Body of pancreas (tissue), 4 donors: ENCODE data around the gene HERC2. TPM values are rescaled to one million over a fixed set of nuclear protein-coding genes. Genes with fewer than 3 reads are reported as not detected.

ENCODE experiments used
- ATAC-seq: fragments of 150-250 bp; one replicate; pipeline ENCODE4 v1.9.1; 2016
- DNase-seq, 4 donors: peaks; one replicate each; pipeline ENCODE4 v3.0.0-alpha.2; 2019
- H3K27ac ChIP-seq, 4 donors: fragments of 200-600 bp; sonication (generic); 1 replicate in 3 of 4; 2 replicates in 1 of 4; pipeline versions ENCODE4 v1.5.1 to v1.6.1; 2016 to 2019; ENCODE audit warnings: mild to moderate bottlenecking in 1 of 4, mixed read lengths in 1 of 4, moderate library complexity in 1 of 4
- H3K27me3 ChIP-seq, 2 donors: fragments of 200-600 bp; sonication (generic); one replicate each; pipeline ENCODE4 v1.6.0; 2016; ENCODE audit warnings: mild to moderate bottlenecking in 1 of 2
- H3K36me3 ChIP-seq, 2 donors: fragments of 200-600 bp; sonication (generic); replicated peaks in 1 of 2; 2 replicates each; pipeline ENCODE4 v1.5.1; 2016; ENCODE audit warnings: low read depth in 2 of 2; ENCODE audit not compliant: insufficient read depth in 1 of 2
- H3K4me1 ChIP-seq: fragments of 200-600 bp; sonication (generic); one replicate; pipeline ENCODE4 v1.6.0; 2016
- H3K4me3 ChIP-seq, 2 donors: fragments of 200-600 bp; sonication (generic); 1 replicate in 1 of 2; 2 replicates in 1 of 2; pipeline ENCODE4 v1.5.1; 2016 to 2019
- H3K9me3 ChIP-seq, 3 donors: fragments of 200-600 bp; sonication (generic); 1 replicate in 2 of 3; 2 replicates in 1 of 3; pipeline ENCODE4 v1.5.1; 2016
- POLR2A ChIP-seq, 3 donors: fragments of 450-650 bp; IDR thresholded peaks; one replicate each; pipeline ENCODE4 v1.6.1; 2016; ENCODE audit warnings: antibody characterized with exemption in 3 of 3, mild to moderate bottlenecking in 2 of 3
- WGBS, 2 donors: methylation state at CpG; one replicate each; pipeline ENCODE4 v1.1.5; 2017; 5-methylcytosine and 5-hydroxymethylcytosine counted together
- intact Hi-C: fragments of 100-400 bp; cut with DNase I; formaldehyde crosslinking; loops from one replicate; pipeline ENCODE4 v1.15.1; 2023
- total RNA-seq, 2 donors: library from RNA; depleted of rRNA; stranded (reverse); fragments of >200 nt; gene quantifications; one replicate each; pipeline ENCODE4 v1.1.0, GENCODE V29; 2016
- TF ChIP-seq, protein P1 (sequence below), 7 experiments: fragments of 450-650 bp in 4 of 7; fragments of 200-600 bp in 3 of 7; sonication (generic) in 3 of 7; IDR thresholded peaks; one replicate each; pipeline ENCODE4 v1.5.1; 2016 to 2019; ENCODE audit warnings: antibody characterized with exemption in 7 of 7

HERC2 gene
- total RNA-seq, 2 donors from 2014 or later = 36.3 to 76.5 TPM

- H3K9me3 ChIP-seq = no peaks in the 10 kb centered on the region
- no peaks in the 10 kb centered on the region for H3K27me3 ChIP-seq
- peaks cover 1 to 3% of the 10 kb centered on the region in 2 donors for H3K36me3 ChIP-seq
- TF ChIP-seq, protein P1, sequence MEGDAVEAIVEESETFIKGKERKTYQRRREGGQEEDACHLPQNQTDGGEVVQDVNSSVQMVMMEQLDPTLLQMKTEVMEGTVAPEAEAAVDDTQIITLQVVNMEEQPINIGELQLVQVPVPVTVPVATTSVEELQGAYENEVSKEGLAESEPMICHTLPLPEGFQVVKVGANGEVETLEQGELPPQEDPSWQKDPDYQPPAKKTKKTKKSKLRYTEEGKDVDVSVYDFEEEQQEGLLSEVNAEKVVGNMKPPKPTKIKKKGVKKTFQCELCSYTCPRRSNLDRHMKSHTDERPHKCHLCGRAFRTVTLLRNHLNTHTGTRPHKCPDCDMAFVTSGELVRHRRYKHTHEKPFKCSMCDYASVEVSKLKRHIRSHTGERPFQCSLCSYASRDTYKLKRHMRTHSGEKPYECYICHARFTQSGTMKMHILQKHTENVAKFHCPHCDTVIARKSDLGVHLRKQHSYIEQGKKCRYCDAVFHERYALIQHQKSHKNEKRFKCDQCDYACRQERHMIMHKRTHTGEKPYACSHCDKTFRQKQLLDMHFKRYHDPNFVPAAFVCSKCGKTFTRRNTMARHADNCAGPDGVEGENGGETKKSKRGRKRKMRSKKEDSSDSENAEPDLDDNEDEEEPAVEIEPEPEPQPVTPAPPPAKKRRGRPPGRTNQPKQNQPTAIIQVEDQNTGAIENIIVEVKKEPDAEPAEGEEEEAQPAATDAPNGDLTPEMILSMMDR (IDR thresholded peaks at IDR 0.05) = no peak
- no peak for TF ChIP-seq POLR2A (IDR thresholded peaks at IDR 0.05)
- H3K27ac ChIP-seq = no peak overlapping the region
- DNase-seq (no peak), ATAC-seq (no peak)
- H3K4me3 ChIP-seq = no peak overlapping the region
- peaks cover 3% of the 10 kb centered on the region for H3K4me1 ChIP-seq
- 77 to 80% methylated on average over 11 of the region's 11 CpGs for WGBS, 2 donors
- intact Hi-C loops = no loop called here
Measured at GRCh38 chr15:28127036-28127435, 194.9 kb downstream of the HERC2 start.

GRCh38 chr15:28125673-28126651 lies 196.0 kb downstream of the HERC2 start:
- TF ChIP-seq, protein P1 (IDR thresholded peaks at IDR 0.05) = peak; percentile 16 to 68 (median 50)
- no peak for TF ChIP-seq POLR2A (IDR thresholded peaks at IDR 0.05)
- intact Hi-C loops = no loop called here
- H3K27ac ChIP-seq = no peak overlapping the region
- WGBS, 2 donors = 61 to 63% methylated on average over 17 of the region's 17 CpGs
- no peaks in the 10 kb centered on the region for H3K9me3 ChIP-seq
- no peak overlapping the region for H3K4me3 ChIP-seq
- peaks cover 3% of the 10 kb centered on the region for H3K4me1 ChIP-seq
- ATAC-seq (no peak), DNase-seq (peak in 1 of 4 donors; percentile 20)
- H3K36me3 ChIP-seq = peaks cover 0 to 3% of the 10 kb centered on the region in 2 donors
- H3K27me3 ChIP-seq = no peaks in the 10 kb centered on the region

DNA sequence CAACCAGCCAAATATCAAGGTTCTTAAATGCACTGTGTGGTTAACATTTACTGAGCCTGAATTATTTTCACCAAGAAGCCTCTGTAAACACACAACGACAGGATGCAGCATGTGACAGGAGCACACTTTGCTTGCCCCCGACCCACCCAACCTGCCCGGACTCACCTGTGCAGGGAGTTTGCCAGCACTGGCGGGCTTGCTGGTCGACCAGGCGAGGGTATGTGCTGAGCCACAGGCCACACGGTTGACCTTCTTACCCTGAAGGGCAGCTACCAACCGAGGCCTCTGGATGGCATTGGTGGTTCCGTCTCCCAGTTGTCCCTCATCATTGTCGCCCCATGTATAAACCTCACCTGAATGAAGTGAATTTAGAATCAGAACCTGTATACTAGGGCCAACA lies 197.1 kb downstream of the HERC2 start:
- Histone ChIP-seq H3K36me3 (no peaks in the 10 kb centered on the region), H3K4me3 (no peak overlapping the region), H3K27ac (no peak overlapping the region), H3K27me3 (no peaks in the 10 kb centered on the region), H3K9me3 (no peaks in the 10 kb centered on the region), H3K4me1 (peaks cover 3% of the 10 kb centered on the region)
- DNase-seq (no peak), ATAC-seq (no peak)
- WGBS, 2 donors = 79 to 80% methylated on average over 1 to 10 of the region's 10 CpGs
- intact Hi-C loops = no loop called here
- TF ChIP-seq, protein P1 (IDR thresholded peaks at IDR 0.05) = no peak
- TF ChIP-seq POLR2A (IDR thresholded peaks at IDR 0.05) = no peak

DNA sequence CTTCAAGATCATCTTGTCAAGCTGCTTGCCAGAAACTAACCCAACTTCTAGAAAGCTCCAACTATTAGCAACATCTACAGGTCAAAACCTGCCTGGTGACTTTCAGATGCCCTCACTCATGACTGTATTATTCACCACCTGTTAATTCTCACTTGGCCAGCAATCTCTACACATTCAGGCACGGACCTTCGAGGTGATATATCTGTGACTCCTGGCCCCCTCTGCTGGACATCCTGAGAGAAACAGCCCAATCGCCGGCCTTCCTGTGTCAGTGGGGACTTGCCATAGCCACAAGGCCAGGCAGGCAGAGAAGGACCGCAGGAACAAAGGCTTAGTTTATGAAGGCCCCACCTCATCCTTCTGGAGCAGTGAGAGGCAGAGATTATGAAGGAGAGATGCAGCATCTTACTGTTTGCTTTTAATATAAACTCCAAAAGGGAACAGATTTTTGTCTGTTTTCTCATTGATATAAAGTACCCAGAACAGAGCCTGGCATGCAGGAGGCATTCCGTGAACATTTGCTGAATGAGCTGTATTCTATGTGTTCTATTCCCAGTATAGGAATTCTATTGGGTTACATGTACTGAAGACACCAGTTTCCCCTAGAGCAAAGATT lies 198.5 kb downstream of the HERC2 start:
- H3K27me3 ChIP-seq = no peaks in the 10 kb centered on the region

More for the DNA sequence above, 198.5 kb downstream of the HERC2 start:
- intact Hi-C loops = no loop called here
- H3K36me3 ChIP-seq = peaks cover 0 to 1% of the 10 kb centered on the region in 2 donors
- no peak for TF ChIP-seq POLR2A (IDR thresholded peaks at IDR 0.05)
- TF ChIP-seq, protein P1 (IDR thresholded peaks at IDR 0.05) = peak; percentile 38 to 88 (median 77)
- ATAC-seq (peak; percentile 93), DNase-seq (peak; percentile 85 to 92 (median 88))
- 19 to 24% methylated on average over 6 of the region's 6 CpGs for WGBS, 2 donors
- H3K4me3 ChIP-seq = no peak overlapping the region
- peaks cover 3% of the 10 kb centered on the region for H3K4me1 ChIP-seq
- H3K9me3 ChIP-seq = no peaks in the 10 kb centered on the region
- peak overlapping the region in 1 of 4 donors; percentile 15 for H3K27ac ChIP-seq
